ENCODE measurements around the gene PDGFC. TPM values are rescaled to one million over a fixed set of nuclear protein-coding genes. Genes with fewer than 3 reads are reported as not detected.
A peak's percentile ranks its signal among the peaks of the same experiment; 100 is the strongest.

PDGFC gene
- total and polyA plus RNA-seq, 2 of the 13 experiments (the other 11 are each of a cell fraction or from before 2014, with no cell fraction given), result 4.6 to 9.1 TPM

DNA sequence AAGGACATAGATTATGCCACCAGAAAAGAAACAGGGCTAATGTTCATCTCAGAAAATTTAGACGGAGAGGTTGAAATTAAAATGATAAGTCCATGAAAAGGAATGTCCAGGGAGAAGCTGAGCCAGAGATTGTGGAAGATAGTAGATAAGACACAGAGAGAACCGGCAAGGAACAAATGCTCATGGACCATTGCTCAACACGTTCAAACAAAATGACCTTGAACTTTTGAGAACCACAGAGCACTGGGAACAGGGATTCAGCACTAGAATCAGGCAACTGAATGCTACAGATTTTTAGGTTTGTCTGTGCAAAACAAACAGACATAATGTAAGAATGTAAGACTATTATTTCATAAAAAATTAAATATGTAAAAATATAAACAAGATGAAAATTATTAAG is 206.3 kb downstream of the PDGFC start (continued):
- TF ChIP-seq, protein P1, sequence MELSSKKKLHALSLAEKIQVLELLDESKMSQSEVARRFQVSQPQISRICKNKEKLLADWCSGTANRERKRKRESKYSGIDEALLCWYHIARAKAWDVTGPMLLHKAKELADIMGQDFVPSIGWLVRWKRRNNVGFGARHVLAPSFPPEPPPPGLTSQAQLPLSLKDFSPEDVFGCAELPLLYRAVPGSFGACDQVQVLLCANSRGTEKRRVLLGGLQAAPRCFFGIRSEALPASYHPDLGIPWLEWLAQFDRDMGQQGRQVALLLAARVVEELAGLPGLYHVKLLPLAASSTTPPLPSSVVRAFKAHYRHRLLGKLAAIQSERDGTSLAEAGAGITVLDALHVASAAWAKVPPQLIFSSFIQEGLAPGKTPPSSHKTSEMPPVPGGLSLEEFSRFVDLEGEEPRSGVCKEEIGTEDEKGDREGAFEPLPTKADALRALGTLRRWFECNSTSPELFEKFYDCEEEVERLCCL (CRISPR knock-in tag; IDR thresholded peaks at IDR 0.05; ENCODE audit: borderline replicate concordance), result no peak
- TF ChIP-seq EED (CRISPR knock-in tag; IDR thresholded peaks at IDR 0.05) (no peak), ZNF510 (CRISPR knock-in tag; IDR thresholded peaks at IDR 0.05; ENCODE audit: low read depth) (no peak), CREM (IDR thresholded peaks at IDR 0.05) (no peak), CREM (CRISPR knock-in tag; IDR thresholded peaks at IDR 0.05) (no peak), KLF12 (CRISPR knock-in tag; IDR thresholded peaks at IDR 0.05; ENCODE audit: borderline replicate concordance) (no peak), REL (CRISPR knock-in tag; conservative IDR thresholded peaks at IDR 0.05) (no peak), NCOA2 (CRISPR knock-in tag; IDR thresholded peaks at IDR 0.05) (peak; percentile 56), SMAD3 (CRISPR knock-in tag; IDR thresholded peaks at IDR 0.05) (no peak), RNF2 (conservative IDR thresholded peaks at IDR 0.05; ENCODE audit: low read depth) (no peak), JARID2 (CRISPR knock-in tag; IDR thresholded peaks at IDR 0.05; ENCODE audit: insufficient replicate concordance) (no peak), ZNF260 (CRISPR knock-in tag; IDR thresholded peaks at IDR 0.05; ENCODE audit: borderline replicate concordance, low read depth) (no peak), JDP2 (CRISPR knock-in tag; IDR thresholded peaks at IDR 0.05; ENCODE audit: borderline replicate concordance) (no peak), RELA (CRISPR knock-in tag; IDR thresholded peaks at IDR 0.05) (no peak), BORCS8-MEF2B (CRISPR knock-in tag; IDR thresholded peaks at IDR 0.05) (no peak), SYNCRIP (IDR thresholded peaks at IDR 0.05; ENCODE audit: insufficient read depth, low read depth, low read length) (no peak)
- TF ChIP-seq, protein P2, sequence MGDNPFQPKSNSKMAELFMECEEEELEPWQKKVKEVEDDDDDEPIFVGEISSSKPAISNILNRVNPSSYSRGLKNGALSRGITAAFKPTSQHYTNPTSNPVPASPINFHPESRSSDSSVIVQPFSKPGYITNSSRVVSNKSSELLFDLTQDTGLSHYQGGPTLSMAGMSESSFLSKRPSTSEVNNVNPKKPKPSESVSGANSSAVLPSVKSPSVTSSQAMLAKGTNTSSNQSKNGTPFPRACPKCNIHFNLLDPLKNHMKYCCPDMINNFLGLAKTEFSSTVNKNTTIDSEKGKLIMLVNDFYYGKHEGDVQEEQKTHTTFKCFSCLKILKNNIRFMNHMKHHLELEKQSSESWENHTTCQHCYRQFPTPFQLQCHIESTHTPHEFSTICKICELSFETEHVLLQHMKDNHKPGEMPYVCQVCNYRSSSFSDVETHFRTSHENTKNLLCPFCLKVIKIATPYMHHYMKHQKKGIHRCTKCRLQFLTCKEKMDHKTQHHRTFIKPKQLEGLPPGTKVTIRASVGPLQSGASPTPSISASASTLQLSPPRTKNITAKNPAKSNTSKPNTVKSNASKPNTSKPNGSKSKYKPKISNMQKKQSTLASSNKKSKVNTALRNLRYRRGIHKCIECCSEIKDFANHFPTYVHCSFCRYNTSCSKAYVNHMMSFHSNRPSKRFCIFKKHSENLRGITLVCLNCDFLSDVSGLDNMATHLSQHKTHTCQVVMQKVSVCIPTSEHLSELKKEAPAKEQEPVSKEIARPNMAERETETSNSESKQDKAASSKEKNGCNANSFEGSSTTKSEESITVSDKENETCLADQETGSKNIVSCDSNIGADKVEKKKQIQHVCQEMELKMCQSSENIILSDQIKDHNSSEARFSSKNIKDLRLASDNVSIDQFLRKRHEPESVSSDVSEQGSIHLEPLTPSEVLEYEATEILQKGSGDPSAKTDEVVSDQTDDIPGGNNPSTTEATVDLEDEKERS (CRISPR knock-in tag; IDR thresholded peaks at IDR 0.05), result no peak
- TF ChIP-seq, protein P3, sequence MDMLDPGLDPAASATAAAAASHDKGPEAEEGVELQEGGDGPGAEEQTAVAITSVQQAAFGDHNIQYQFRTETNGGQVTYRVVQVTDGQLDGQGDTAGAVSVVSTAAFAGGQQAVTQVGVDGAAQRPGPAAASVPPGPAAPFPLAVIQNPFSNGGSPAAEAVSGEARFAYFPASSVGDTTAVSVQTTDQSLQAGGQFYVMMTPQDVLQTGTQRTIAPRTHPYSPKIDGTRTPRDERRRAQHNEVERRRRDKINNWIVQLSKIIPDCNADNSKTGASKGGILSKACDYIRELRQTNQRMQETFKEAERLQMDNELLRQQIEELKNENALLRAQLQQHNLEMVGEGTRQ (IDR thresholded peaks at IDR 0.05; ENCODE audit: low read depth, low read length), result no peak
- TF ChIP-seq, protein P3 (CRISPR knock-in tag; IDR thresholded peaks at IDR 0.05; ENCODE audit: borderline replicate concordance), result no peak
- TF ChIP-seq, protein P4, sequence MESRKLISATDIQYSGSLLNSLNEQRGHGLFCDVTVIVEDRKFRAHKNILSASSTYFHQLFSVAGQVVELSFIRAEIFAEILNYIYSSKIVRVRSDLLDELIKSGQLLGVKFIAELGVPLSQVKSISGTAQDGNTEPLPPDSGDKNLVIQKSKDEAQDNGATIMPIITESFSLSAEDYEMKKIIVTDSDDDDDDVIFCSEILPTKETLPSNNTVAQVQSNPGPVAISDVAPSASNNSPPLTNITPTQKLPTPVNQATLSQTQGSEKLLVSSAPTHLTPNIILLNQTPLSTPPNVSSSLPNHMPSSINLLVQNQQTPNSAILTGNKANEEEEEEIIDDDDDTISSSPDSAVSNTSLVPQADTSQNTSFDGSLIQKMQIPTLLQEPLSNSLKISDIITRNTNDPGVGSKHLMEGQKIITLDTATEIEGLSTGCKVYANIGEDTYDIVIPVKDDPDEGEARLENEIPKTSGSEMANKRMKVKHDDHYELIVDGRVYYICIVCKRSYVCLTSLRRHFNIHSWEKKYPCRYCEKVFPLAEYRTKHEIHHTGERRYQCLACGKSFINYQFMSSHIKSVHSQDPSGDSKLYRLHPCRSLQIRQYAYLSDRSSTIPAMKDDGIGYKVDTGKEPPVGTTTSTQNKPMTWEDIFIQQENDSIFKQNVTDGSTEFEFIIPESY (CRISPR knock-in tag; IDR thresholded peaks at IDR 0.05), result no peak
- TF ChIP-seq, protein P5, sequence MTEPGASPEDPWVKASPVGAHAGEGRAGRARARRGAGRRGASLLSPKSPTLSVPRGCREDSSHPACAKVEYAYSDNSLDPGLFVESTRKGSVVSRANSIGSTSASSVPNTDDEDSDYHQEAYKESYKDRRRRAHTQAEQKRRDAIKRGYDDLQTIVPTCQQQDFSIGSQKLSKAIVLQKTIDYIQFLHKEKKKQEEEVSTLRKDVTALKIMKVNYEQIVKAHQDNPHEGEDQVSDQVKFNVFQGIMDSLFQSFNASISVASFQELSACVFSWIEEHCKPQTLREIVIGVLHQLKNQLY (CRISPR knock-in tag; IDR thresholded peaks at IDR 0.05), result no peak

Measured in HepG2 (cell line).